ENCODE data around the gene CCR7.

DNA sequence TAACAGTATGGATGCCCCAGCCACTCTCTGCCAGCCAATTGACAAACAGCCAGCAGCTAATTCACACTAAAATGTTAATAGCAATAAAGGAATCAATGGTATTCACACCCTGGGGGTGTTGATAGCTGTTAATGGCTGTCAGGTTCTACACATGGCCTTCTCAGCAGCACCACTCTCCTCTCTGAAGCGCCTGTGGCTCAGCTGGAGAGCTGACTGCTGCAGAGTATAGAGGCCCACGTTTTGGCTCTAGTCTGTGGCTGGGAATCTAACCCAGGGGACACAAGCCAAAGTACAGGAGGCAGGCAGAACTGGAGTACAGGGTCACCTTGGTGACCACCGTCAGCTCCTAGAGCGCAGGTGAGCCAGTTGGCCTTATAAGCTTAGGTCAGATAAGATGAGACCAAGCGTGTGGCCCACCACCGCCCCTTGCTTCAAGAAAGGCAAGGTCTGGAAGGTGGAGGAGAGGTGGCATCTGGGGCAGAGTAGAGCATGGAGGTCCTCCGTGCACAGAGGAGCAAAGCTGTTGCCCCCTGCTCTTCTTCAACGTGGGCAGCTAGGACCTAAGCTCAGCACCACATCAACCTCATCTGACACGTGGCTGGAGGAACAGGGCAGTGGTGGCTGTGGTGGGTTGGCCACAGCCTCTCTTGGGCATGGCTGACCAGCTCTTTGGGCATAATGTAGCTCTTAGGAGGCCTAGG, 25.4 kb downstream of the CCR7 start:
- TF ChIP-seq REST (IDR thresholded peaks at IDR 0.05; ENCODE audit: insufficient replicate concordance, low read depth) (no peak), CTCF (IDR thresholded peaks at IDR 0.05; ENCODE audit: insufficient read depth, low read length) (no peak), GABPA (IDR thresholded peaks at IDR 0.05; ENCODE audit: low read depth) (no peak)

Measured in HL-60 (cell line).